ENCODE results near the gene TRMT10B. TPM values are rescaled to one million over a fixed set of nuclear protein-coding genes. Genes with fewer than 3 reads are reported as not detected.

TRMT10B gene
- total RNA-seq, 1 experiment from 2014 or later = 2.1 TPM

Other genes starting within 250 kb of the TRMT10B start
- 17.5 and 32.2 TPM in 2 replicates for gene FBXO10, start 177.4 kb upstream of the TRMT10B start, total RNA-seq (2014; rRNA removed; shearing (Covaris generic))
- gene TOMM5, start 161.2 kb upstream of the TRMT10B start, total RNA-seq (2014; rRNA removed; shearing (Covaris generic)) = 353 and 360 TPM in 2 replicates
- not detected in 2 replicates for gene FRMPD1, start 102.9 kb upstream of the TRMT10B start, total RNA-seq (2014; rRNA removed; shearing (Covaris generic))
- gene EXOSC3, start 31.3 kb downstream of the TRMT10B start, total RNA-seq (2014; rRNA removed; shearing (Covaris generic)) = 65.3 and 86.5 TPM in 2 replicates
- gene DCAF10, start 47.0 kb downstream of the TRMT10B start, total RNA-seq (2014; rRNA removed; shearing (Covaris generic)) = 7.6 and 16.5 TPM in 2 replicates
- 29.8 and 36.2 TPM in 2 replicates for gene SLC25A51, start 150.3 kb downstream of the TRMT10B start, total RNA-seq (2014; rRNA removed; shearing (Covaris generic))

Data from G401 (cell line).